Fibroblast of pulmonary artery (primary cell): ENCODE data around the gene KIAA0408.

ENCODE experiments used
- DNase-seq: peaks from one replicate; pipeline ENCODE4 v3.0.0-alpha.2; 2010; ENCODE audit warnings: low read depth
- H3K4me3 ChIP-seq: replicated peaks from 2 replicates; pipeline ENCODE4 v1.5.1; 2011; ENCODE audit warnings: low read depth, mild to moderate bottlenecking, control low read depth, low read length, moderate library complexity
- TF ChIP-seq, protein P1 (sequence below): IDR thresholded peaks from 2 replicates; pipeline ENCODE4 v1.5.1; 2011; ENCODE audit warnings: mild to moderate bottlenecking, control low read depth, low read length, inconsistent platforms; ENCODE audit errors: missing control alignments

The KIAA0408 gene

DNA sequence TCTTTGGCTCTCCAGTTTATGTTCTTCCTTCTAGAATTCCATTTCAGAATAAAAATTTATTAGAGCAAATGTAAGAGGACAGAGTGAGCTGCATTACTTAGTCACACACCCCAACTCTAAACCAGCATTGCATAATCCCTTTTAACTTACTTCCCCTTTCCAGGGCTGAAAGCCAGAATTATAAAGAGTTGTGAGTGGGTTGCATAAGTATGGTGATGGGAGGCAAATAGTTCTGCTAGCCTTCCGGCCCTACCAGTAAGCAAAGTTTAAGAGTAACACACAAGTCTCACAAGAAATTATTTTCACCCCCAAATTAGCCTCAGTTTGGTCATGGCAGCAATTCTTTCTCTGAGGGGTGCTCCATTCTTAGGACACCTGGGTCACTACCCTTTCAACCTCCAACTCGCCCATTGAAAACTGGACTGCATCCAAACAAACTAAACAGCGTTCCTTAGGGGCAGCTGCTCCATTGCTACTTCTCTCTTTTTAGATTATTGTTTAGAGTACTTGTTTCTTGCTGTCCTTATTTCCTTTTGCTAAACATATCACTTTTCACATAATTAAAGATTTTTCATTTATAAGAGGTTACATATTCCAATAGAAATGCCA is 1.6 kb downstream of the KIAA0408 start:
- TF ChIP-seq, protein P1, sequence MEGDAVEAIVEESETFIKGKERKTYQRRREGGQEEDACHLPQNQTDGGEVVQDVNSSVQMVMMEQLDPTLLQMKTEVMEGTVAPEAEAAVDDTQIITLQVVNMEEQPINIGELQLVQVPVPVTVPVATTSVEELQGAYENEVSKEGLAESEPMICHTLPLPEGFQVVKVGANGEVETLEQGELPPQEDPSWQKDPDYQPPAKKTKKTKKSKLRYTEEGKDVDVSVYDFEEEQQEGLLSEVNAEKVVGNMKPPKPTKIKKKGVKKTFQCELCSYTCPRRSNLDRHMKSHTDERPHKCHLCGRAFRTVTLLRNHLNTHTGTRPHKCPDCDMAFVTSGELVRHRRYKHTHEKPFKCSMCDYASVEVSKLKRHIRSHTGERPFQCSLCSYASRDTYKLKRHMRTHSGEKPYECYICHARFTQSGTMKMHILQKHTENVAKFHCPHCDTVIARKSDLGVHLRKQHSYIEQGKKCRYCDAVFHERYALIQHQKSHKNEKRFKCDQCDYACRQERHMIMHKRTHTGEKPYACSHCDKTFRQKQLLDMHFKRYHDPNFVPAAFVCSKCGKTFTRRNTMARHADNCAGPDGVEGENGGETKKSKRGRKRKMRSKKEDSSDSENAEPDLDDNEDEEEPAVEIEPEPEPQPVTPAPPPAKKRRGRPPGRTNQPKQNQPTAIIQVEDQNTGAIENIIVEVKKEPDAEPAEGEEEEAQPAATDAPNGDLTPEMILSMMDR: no peak
- peak; percentile 93 for DNase-seq
- H3K4me3 ChIP-seq: peak overlapping the region; percentile 6

DNA sequence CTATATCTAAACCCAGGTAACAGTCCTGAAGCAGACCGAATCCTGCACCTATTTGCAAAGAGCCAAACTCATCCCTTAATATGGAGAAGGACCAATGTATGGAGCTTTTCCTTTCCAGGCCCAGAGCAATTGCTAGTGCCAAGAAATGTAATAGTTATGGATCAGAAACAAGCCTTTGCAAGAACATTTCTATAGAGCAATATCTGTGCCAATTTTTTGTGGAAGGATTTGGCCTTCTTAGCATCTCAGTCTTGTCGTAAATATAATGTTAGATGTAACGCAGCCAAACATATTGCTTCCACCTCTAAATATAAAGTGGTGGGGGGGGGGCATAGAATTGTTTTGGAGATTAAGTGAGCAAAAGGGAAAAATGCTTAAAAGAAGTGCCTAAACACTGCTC is 2.7 kb downstream of the KIAA0408 start:
- TF ChIP-seq, protein P1: no peak
- DNase-seq: no peak
- H3K4me3 ChIP-seq: no peak overlapping the region

DNA sequence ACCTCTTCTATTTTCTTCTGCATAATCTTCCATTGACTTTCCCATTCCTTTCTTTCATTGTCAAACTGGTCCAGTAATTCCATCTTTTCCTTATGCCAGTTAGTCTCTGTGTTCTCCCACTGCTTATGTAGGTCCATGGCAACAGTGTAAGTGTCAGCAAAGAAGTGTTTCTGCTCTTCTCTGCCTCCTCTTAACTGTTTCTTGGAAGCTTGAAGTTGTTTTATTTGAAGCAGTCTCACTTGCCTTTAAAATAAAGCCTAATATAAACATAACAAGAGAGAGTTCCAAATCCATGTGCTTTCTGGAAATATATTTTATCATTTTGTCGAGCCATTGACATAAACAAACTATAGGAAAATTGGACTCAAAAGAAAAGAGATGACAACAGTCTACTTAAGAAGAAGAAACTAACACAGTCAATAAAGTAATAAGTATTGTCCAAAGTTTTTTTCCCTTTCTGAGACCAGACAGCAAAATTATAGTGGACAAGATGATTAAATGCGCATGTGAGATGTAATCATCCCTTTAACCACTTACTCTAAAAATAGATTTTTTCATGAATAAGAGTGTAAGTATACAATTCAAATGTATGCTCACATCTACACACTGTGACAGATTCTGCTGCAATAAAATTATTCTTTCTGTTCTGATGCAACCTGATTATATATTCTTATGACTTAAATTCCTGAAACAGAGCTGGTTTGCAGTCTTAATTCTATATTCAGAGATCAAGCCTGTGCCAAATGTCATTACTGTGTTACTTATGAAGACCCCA is 5.2 kb downstream of the KIAA0408 start:
- TF ChIP-seq, protein P1: no peak
- H3K4me3 ChIP-seq: no peak overlapping the region
- no peak for DNase-seq

DNA sequence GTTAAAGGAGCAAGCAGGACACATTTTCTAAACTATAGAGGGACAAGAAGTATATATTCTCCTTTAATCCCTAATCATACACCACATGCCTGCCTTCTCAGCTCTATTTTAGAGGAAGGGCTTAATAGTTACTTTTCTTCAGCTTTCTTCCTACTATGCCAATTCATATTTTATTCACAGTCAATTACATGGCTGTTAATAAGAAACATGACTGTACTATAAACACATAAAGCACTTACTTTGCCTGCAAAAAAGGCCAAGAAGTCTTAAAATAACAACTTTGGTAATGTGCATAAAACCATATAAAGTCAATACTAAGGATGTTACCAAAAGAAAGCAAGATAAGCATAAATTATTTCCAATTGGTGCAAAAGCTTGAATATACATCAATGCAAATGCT is 6.4 kb downstream of the KIAA0408 start:
- no peak for DNase-seq
- TF ChIP-seq, protein P1: no peak
- H3K4me3 ChIP-seq: no peak overlapping the region

DNA sequence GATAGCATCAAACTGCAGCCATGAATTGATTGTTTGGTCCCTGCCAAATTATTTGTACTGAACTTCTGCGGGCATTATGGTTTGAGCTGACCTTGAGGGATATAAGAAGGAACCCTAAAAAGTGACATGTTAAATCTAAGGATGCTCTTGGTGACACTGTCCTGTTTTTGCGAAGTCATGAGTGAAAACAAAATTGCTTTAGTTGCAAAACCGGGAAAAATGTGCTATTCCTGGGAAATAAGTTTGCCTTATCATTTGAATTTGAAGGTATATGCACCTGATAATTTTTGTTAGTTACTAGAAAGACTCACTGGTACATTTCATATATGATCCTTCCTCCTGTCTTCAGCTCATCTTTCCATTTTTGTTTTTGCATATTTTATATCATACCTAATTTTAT is 7.8 kb downstream of the KIAA0408 start:
- no peak for DNase-seq
- no peak overlapping the region for H3K4me3 ChIP-seq
- TF ChIP-seq, protein P1: no peak

DNA sequence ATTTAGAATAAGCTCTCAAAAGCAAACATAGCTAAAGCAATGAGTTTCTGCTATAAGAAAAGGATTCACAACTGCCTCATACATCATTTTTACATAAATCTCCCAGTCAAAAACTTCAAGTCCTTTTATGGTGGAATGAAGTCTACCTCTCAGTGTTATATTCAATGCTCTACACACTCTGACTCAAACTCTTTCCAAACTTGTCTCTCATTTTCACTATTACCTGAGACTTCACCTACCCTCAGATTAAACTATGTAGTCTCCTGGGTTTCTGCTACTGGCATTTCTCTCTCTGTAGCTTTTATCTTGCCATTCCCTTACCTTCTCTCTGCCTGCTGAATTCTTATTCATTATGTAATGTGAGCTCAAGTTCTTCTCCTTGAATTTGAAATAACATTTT is 11.4 kb downstream of the KIAA0408 start:
- H3K4me3 ChIP-seq: no peak overlapping the region
- TF ChIP-seq, protein P1: no peak
- no peak for DNase-seq
